Measurements from ENCODE around the gene EXOG.
A peak's percentile ranks its signal among the peaks of the same experiment; 100 is the strongest.

EXOG gene

DNA sequence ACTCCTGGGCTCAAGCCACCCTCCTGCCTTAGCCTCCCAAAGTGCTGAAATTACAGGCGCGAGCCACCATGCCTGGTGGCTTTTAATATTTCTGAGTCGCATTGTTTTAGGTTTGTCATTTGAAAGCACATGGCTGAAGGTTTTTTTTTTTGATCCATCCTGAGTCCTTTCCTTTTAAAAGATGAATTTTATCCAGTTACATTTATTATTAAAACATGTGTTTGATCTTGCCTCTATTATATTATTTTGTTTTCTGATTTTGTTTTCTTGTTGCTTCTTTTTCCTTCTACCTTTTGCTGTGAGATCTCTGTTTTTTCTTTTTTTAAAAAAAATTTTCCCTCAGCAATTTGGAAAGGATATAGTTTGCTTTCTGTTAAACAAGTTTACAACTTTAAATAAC is 77.0 kb downstream of the EXOG start:
- H3K18ac ChIP-seq (ENCODE audit: low read length): no peak overlapping the region
- H4K12ac ChIP-seq (ENCODE audit: low read depth, low read length): no peak overlapping the region
- H3K79me2 ChIP-seq (ENCODE audit: control insufficient read depth, insufficient read depth, low read length, poor library complexity): no peaks in the 10 kb centered on the region
- H3K79me1 ChIP-seq (ENCODE audit: low read length): no peaks in the 10 kb centered on the region
- H3K23ac ChIP-seq (ENCODE audit: low read length): no peak overlapping the region
- H3K4me2 ChIP-seq (ENCODE audit: low read length): no peak overlapping the region
- no peak overlapping the region for H3K4ac ChIP-seq (ENCODE audit: low read depth, low read length)
- no peak overlapping the region for H2AFZ ChIP-seq (ENCODE audit: insufficient read depth, low read length, poor library complexity)
- no peaks in the 10 kb centered on the region for H3K36me3 ChIP-seq (ENCODE audit: control insufficient read depth in 1 of 2, insufficient read depth in 2 of 2, low read length in 2 of 2)
- no peak overlapping the region for H4K91ac ChIP-seq (ENCODE audit: low read depth, low read length)
- no peak overlapping the region for H3K4me3 ChIP-seq (ENCODE audit: low read depth, low read length)
- no peak overlapping the region for H3K9ac ChIP-seq (ENCODE audit: low read length)
- no peak overlapping the region for H2BK120ac ChIP-seq (ENCODE audit: insufficient read depth, low read length, poor library complexity)
- no peak overlapping the region for H2AK5ac ChIP-seq (ENCODE audit: low read length)
- peaks cover 11% of the 10 kb centered on the region in 2 experiments for H3K4me1 ChIP-seq (ENCODE audit: control insufficient read depth in 1 of 2, insufficient read depth in 2 of 2, low read length in 2 of 2)
- H3K27me3 ChIP-seq (ENCODE audit: insufficient read depth, low read length): no peaks in the 10 kb centered on the region
- H4K8ac ChIP-seq (ENCODE audit: low read depth, low read length): no peak overlapping the region
- H3K14ac ChIP-seq (ENCODE audit: low read length): no peak overlapping the region
- no peak overlapping the region for H2BK5ac ChIP-seq (ENCODE audit: low read depth, low read length, poor library complexity)
- no peak for DNase-seq
- no CpG with 5 or more reads among the region's 3 CpGs for WGBS (ENCODE audit: extremely low coverage, insufficient coverage, insufficient read length)
- peaks cover 9% of the 10 kb centered on the region for H3K9me3 ChIP-seq (ENCODE audit: insufficient read depth, low read depth, low read length)
- no peak overlapping the region for H2BK12ac ChIP-seq (ENCODE audit: low read length)
- no peak overlapping the region for H3K27ac ChIP-seq (ENCODE audit: low read depth, low read length)

DNA sequence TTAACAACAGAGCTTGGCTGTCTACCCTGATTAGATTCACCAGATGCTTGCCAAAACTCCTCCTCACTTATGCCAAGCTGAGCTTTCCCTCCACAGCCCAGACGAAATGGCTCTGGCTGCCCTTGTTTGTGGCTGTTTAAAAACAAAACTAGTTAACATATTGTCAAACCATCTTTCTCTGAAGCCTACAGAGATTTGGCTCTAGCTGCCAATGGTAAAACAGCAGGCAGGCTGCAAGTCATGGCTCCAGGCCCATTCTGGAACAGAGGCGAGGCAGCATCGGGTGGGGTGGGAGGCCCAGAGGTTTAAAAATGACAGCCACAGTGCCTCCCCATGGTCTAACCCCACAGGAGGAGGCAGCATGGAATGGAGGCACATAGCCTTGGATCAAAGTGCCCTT is 77.4 kb downstream of the EXOG start:
- no peak overlapping the region for H3K23ac ChIP-seq (ENCODE audit: low read length)
- H2BK12ac ChIP-seq (ENCODE audit: low read length): no peak overlapping the region
- H3K9ac ChIP-seq (ENCODE audit: low read length): peak overlapping the region; percentile 58
- no peak overlapping the region for H3K4me3 ChIP-seq (ENCODE audit: low read depth, low read length)
- H3K4me2 ChIP-seq (ENCODE audit: low read length): no peak overlapping the region
- peaks cover 9% of the 10 kb centered on the region for H3K9me3 ChIP-seq (ENCODE audit: insufficient read depth, low read depth, low read length)
- no peaks in the 10 kb centered on the region for H3K79me1 ChIP-seq (ENCODE audit: low read length)
- DNase-seq: no peak
- H4K91ac ChIP-seq (ENCODE audit: low read depth, low read length): no peak overlapping the region
- H3K18ac ChIP-seq (ENCODE audit: low read length): no peak overlapping the region
- H2AK5ac ChIP-seq (ENCODE audit: low read length): no peak overlapping the region
- no peak overlapping the region for H2BK5ac ChIP-seq (ENCODE audit: low read depth, low read length, poor library complexity)
- no peak overlapping the region for H2BK120ac ChIP-seq (ENCODE audit: insufficient read depth, low read length, poor library complexity)
- H3K79me2 ChIP-seq (ENCODE audit: control insufficient read depth, insufficient read depth, low read length, poor library complexity): no peaks in the 10 kb centered on the region
- no peak overlapping the region for H4K8ac ChIP-seq (ENCODE audit: low read depth, low read length)
- no peak overlapping the region for H3K4ac ChIP-seq (ENCODE audit: low read depth, low read length)
- H3K14ac ChIP-seq (ENCODE audit: low read length): no peak overlapping the region
- no CpG with 5 or more reads among the region's 3 CpGs for WGBS (ENCODE audit: extremely low coverage, insufficient coverage, insufficient read length)
- H3K27me3 ChIP-seq (ENCODE audit: insufficient read depth, low read length): no peaks in the 10 kb centered on the region
- H3K36me3 ChIP-seq (ENCODE audit: control insufficient read depth in 1 of 2, insufficient read depth in 2 of 2, low read length in 2 of 2): no peaks in the 10 kb centered on the region
- H3K4me1 ChIP-seq (ENCODE audit: control insufficient read depth in 1 of 2, insufficient read depth in 2 of 2, low read length in 2 of 2): peaks cover 11% of the 10 kb centered on the region in 2 experiments
- no peak overlapping the region for H4K12ac ChIP-seq (ENCODE audit: low read depth, low read length)
- no peak overlapping the region for H3K27ac ChIP-seq (ENCODE audit: low read depth, low read length)
- no peak overlapping the region for H2AFZ ChIP-seq (ENCODE audit: insufficient read depth, low read length, poor library complexity)

DNA sequence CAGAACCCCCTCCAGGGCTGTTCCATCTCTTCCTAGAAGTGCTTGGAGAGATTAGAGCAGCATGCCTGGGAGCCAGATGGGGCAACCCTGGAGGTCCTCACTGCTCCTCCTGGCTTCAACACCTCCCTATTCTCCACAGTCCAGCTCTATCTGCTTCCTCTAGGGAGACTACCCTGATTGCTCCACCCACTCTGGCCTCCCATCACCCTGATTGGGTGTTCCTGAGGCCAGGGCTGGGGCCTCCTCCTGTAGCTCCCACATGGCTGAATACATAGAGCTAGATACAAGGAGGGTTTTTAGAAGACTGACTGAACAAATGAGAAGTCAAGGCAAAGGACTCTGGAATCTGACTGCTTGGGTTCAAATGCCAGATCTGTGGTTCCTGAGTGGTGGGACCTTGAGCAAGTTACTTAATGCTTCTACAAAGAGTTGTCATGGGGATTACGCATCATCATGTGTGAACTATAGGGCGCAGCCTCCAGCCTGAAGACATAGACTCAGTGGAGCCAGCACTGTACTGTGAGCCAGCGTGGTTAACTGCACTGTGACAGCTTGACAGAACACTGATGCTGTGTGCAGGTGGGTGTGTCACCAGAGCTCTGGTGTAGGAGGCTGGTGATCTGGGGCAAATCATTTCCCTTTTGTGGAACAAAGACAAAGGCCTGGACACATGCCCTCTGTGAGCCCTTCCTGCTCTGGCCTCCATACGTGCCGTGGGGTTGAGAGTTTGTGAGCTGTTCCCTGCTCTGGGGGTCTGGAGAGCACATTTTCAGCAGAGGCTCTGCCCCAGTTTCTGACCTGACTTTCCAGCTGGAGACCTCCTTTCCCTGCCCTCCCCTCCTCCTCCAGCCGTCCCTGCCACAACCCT is 78.5 kb downstream of the EXOG start:
- H2AFZ ChIP-seq (ENCODE audit: insufficient read depth, low read length, poor library complexity): no peak overlapping the region
- H2BK5ac ChIP-seq (ENCODE audit: low read depth, low read length, poor library complexity): no peak overlapping the region
- peak overlapping the region; percentile 48 for H4K91ac ChIP-seq (ENCODE audit: low read depth, low read length)
- peaks cover 9% of the 10 kb centered on the region for H3K9me3 ChIP-seq (ENCODE audit: insufficient read depth, low read depth, low read length)
- H3K27me3 ChIP-seq (ENCODE audit: insufficient read depth, low read length): no peaks in the 10 kb centered on the region
- H3K4me3 ChIP-seq (ENCODE audit: low read depth, low read length): no peak overlapping the region
- H4K8ac ChIP-seq (ENCODE audit: low read depth, low read length): no peak overlapping the region
- no peaks in the 10 kb centered on the region for H3K79me2 ChIP-seq (ENCODE audit: control insufficient read depth, insufficient read depth, low read length, poor library complexity)
- peak in 1 of 2 donors; percentile 1 for DNase-seq
- H3K4me1 ChIP-seq (ENCODE audit: control insufficient read depth in 1 of 2, insufficient read depth in 2 of 2, low read length in 2 of 2): peaks cover 11% of the 10 kb centered on the region in 2 experiments
- H3K14ac ChIP-seq (ENCODE audit: low read length): no peak overlapping the region
- H3K79me1 ChIP-seq (ENCODE audit: low read length): no peaks in the 10 kb centered on the region
- H3K4ac ChIP-seq (ENCODE audit: low read depth, low read length): no peak overlapping the region
- H2AK5ac ChIP-seq (ENCODE audit: low read length): no peak overlapping the region
- no peak overlapping the region for H3K27ac ChIP-seq (ENCODE audit: low read depth, low read length)
- no peak overlapping the region for H3K9ac ChIP-seq (ENCODE audit: low read length)
- H3K4me2 ChIP-seq (ENCODE audit: low read length): no peak overlapping the region
- WGBS (ENCODE audit: extremely low coverage, insufficient coverage, insufficient read length): no CpG with 5 or more reads among the region's 6 CpGs
- no peak overlapping the region for H3K23ac ChIP-seq (ENCODE audit: low read length)
- H4K12ac ChIP-seq (ENCODE audit: low read depth, low read length): no peak overlapping the region
- no peak overlapping the region for H3K18ac ChIP-seq (ENCODE audit: low read length)
- peak overlapping the region; percentile 12 for H2BK12ac ChIP-seq (ENCODE audit: low read length)
- H2BK120ac ChIP-seq (ENCODE audit: insufficient read depth, low read length, poor library complexity): no peak overlapping the region
- no peaks in the 10 kb centered on the region for H3K36me3 ChIP-seq (ENCODE audit: control insufficient read depth in 1 of 2, insufficient read depth in 2 of 2, low read length in 2 of 2)

DNA sequence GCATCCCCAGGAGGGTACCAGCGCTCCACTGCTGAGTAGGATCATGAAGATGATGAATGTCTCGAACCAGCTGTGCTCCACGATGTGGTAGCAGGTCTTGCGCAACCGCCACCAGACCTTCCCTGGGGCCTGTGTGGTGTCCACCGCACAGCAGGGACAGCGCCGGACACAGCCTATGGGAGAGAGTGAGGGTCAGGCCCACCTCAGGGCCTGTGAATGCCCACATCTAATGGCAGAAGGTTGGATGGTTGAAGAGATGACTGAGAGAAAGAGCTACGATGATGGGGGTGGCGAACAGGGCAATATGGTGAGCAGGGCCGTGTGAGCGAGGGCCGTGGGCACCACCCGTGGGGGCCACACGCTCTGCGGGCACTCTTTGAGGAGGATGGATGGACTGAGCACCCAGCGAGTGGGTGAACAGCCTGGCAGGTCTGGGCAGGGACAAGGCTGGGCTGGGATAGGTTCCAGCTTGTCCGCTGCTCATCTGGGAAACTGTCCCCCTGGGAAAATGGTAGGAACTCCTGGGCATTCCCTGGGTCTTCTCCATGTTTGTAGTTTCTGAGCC is 79.2 kb downstream of the EXOG start:
- Histone ChIP-seq H3K27ac (ENCODE audit: low read depth, low read length) (no peak overlapping the region), H3K4ac (ENCODE audit: low read depth, low read length) (no peak overlapping the region), H3K4me1 (ENCODE audit: control insufficient read depth in 1 of 2, insufficient read depth in 2 of 2, low read length in 2 of 2) (peaks cover 11% of the 10 kb centered on the region in 2 experiments), H3K18ac (ENCODE audit: low read length) (no peak overlapping the region), H3K4me2 (ENCODE audit: low read length) (no peak overlapping the region), H4K12ac (ENCODE audit: low read depth, low read length) (no peak overlapping the region), H4K8ac (ENCODE audit: low read depth, low read length) (no peak overlapping the region), H3K27me3 (ENCODE audit: insufficient read depth, low read length) (no peaks in the 10 kb centered on the region), H2BK120ac (ENCODE audit: insufficient read depth, low read length, poor library complexity) (peak overlapping the region; percentile 25), H3K14ac (ENCODE audit: low read length) (peak overlapping the region; percentile 37), H2AK5ac (ENCODE audit: low read length) (peak overlapping the region; percentile 63), H4K91ac (ENCODE audit: low read depth, low read length) (no peak overlapping the region), H2AFZ (ENCODE audit: insufficient read depth, low read length, poor library complexity) (no peak overlapping the region), H3K9ac (ENCODE audit: low read length) (no peak overlapping the region), H3K4me3 (ENCODE audit: low read depth, low read length) (no peak overlapping the region), H2BK12ac (ENCODE audit: low read length) (peak overlapping the region; percentile 12), H3K79me2 (ENCODE audit: control insufficient read depth, insufficient read depth, low read length, poor library complexity) (no peaks in the 10 kb centered on the region), H3K9me3 (ENCODE audit: insufficient read depth, low read depth, low read length) (peaks cover 9% of the 10 kb centered on the region), H3K23ac (ENCODE audit: low read length) (no peak overlapping the region), H3K36me3 (ENCODE audit: control insufficient read depth in 1 of 2, insufficient read depth in 2 of 2, low read length in 2 of 2) (no peaks in the 10 kb centered on the region), H3K79me1 (ENCODE audit: low read length) (no peaks in the 10 kb centered on the region), H2BK5ac (ENCODE audit: low read depth, low read length, poor library complexity) (no peak overlapping the region)
- DNase-seq: no peak
- no CpG with 5 or more reads among the region's 18 CpGs for WGBS (ENCODE audit: extremely low coverage, insufficient coverage, insufficient read length)
